Sigmoid colon (tissue), 4 donors: ENCODE results near the gene MOV10L1.

ENCODE experiments used
- CTCF ChIP-seq, 4 experiments: fragments of 450-650 bp in 3 of 4; fragments of 200-600 bp in 1 of 4; IDR thresholded peaks; one replicate each; pipeline ENCODE4 v1.5.1; 2016 to 2019; ENCODE audit warnings: antibody characterized with exemption in 4 of 4, mild to moderate bottlenecking in 3 of 4, moderate library complexity in 2 of 4
- EP300 ChIP-seq, 4 donors: sonication (generic); formaldehyde crosslinking; IDR thresholded peaks; one replicate each; pipeline ENCODE4 v1.6.1; 2017; ENCODE audit warnings: antibody characterized with exemption in 4 of 4
- POLR2A ChIP-seq, 2 donors: fragments of 450-650 bp; IDR thresholded peaks; one replicate each; pipeline ENCODE4 v1.6.1; 2016; ENCODE audit warnings: antibody characterized with exemption in 2 of 2, mild to moderate bottlenecking in 2 of 2, moderate library complexity in 2 of 2
- POLR2AphosphoS5 ChIP-seq, 4 donors: sonication (generic); formaldehyde crosslinking; IDR thresholded peaks; one replicate each; pipeline ENCODE4 v1.6.1; 2017; ENCODE audit warnings: antibody characterized with exemption in 4 of 4

- TF ChIP-seq CTCF (IDR thresholded peaks at IDR 0.05): no peak
- TF ChIP-seq POLR2AphosphoS5 (IDR thresholded peaks at IDR 0.05): no peak
- TF ChIP-seq EP300 (IDR thresholded peaks at IDR 0.05): no peak
- TF ChIP-seq POLR2A (IDR thresholded peaks at IDR 0.05): no peak
Measured at GRCh38 chr22:50161508-50162390, 71.9 kb downstream of the MOV10L1 start.
